DOHH2 (cell line): ENCODE results near the gene FBXO27.

ENCODE experiments used
- H3F3A ChIP-seq: fragments of 200-600 bp; sonication (generic), shearing (Covaris generic); 2 replicates; pipeline ENCODE4 v1.6.0; 2016; ENCODE audit warnings: antibody characterized with exemption, mild to moderate bottlenecking; ENCODE audit not compliant: control insufficient read depth, insufficient read depth
- H3K27ac ChIP-seq: fragments of 200-600 bp; sonication (generic); 2 replicates; pipeline ENCODE4 v1.5.1; 2014; ENCODE audit warnings: low read depth, mild to moderate bottlenecking, low read length, moderate library complexity
- H3K27me3 ChIP-seq: fragments of 200-600 bp; sonication (generic); 2 replicates; pipeline ENCODE4 v1.6.1; 2014; ENCODE audit warnings: mild to moderate bottlenecking, low read length, mixed read lengths; ENCODE audit not compliant: control insufficient read depth
- H3K36me3 ChIP-seq: fragments of 200-600 bp; sonication (generic); 2 replicates; pipeline ENCODE4 v1.6.1; 2014; ENCODE audit warnings: mild to moderate bottlenecking, low read length, moderate library complexity, mixed read lengths; ENCODE audit not compliant: control insufficient read depth
- H3K4me1 ChIP-seq: fragments of 200-600 bp; sonication (generic); 2 replicates; pipeline ENCODE4 v1.6.1; 2014; ENCODE audit warnings: mild to moderate bottlenecking, low read length, mixed read lengths; ENCODE audit not compliant: control insufficient read depth
- H3K4me2 ChIP-seq: fragments of 200-600 bp; sonication (generic); 2 replicates; pipeline ENCODE4 v1.6.0; 2014; ENCODE audit warnings: mild to moderate bottlenecking, low read length, moderate library complexity
- H3K4me3 ChIP-seq: fragments of 200-600 bp; sonication (generic); 2 replicates; pipeline ENCODE4 v1.5.1; 2014; ENCODE audit warnings: mild to moderate bottlenecking, low read length, mixed read lengths
- H3K79me2 ChIP-seq: fragments of 200-600 bp; sonication (generic); 2 replicates; pipeline ENCODE4 v1.6.1; 2014; ENCODE audit warnings: mild to moderate bottlenecking, low read length, mixed read lengths; ENCODE audit not compliant: control insufficient read depth
- H3K9me2 ChIP-seq: fragments of 200-600 bp; sonication (generic); replicated peaks from 2 replicates; pipeline ENCODE4 v1.6.1; 2014; ENCODE audit warnings: mild to moderate bottlenecking, low read length, mixed read lengths; ENCODE audit not compliant: control insufficient read depth
- H3K9me3 ChIP-seq: fragments of 200-600 bp; sonication (generic); 2 replicates; pipeline ENCODE4 v1.6.1; 2014; ENCODE audit warnings: antibody characterized with exemption, low read length, mixed read lengths; ENCODE audit not compliant: control insufficient read depth, insufficient read depth
- H4K20me1 ChIP-seq: fragments of 200-600 bp; sonication (generic); 2 replicates; pipeline ENCODE4 v1.6.0; 2014; ENCODE audit warnings: low read depth, mild to moderate bottlenecking, antibody characterized with exemption, low read length, moderate library complexity; ENCODE audit not compliant: control insufficient read depth, insufficient read depth
- EZH2phosphoT487 ChIP-seq: fragments of 200-600 bp; sonication (generic); IDR thresholded peaks from 2 replicates; pipeline ENCODE4 v1.6.1; 2017; ENCODE audit warnings: borderline replicate concordance, mild to moderate bottlenecking, antibody characterized with exemption, low read length, moderate library complexity, mixed read lengths
- TF ChIP-seq, protein P1 (sequence below): fragments of 200-600 bp; sonication (generic); IDR thresholded peaks from one replicate; pipeline ENCODE4 v1.5.1; 2014; ENCODE audit warnings: antibody characterized with exemption, mild to moderate bottlenecking, low read depth, low read length; ENCODE audit not compliant: poor library complexity, severe bottlenecking

FBXO27 gene

DNA sequence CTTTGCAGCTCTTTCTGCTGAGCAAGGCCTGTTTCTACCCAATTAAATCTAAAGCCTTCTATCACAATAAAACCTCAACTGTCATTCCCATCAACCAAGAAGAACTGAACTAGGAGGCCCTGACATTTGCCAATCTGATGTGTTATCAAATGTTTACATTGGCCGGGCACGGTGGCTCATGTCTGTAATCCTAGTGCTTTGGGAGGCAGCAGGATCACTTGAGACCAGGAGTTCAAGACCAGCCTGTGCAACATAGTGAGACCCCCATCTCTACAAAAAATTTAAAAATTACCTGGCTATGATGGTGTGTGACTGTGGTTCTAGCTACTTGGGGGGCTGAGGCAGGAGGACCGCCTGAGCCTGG lies 54.0 kb downstream of the FBXO27 start:
- no peaks in the 10 kb centered on the region for H3K9me2 ChIP-seq
- peaks cover 9% of the 10 kb centered on the region; the same call in 1 of the 2 replicates for H3K9me3 ChIP-seq
- no peaks in the 10 kb centered on the region for H3K36me3 ChIP-seq
- no peaks in the 10 kb centered on the region for H3K4me1 ChIP-seq
- TF ChIP-seq, protein P1, sequence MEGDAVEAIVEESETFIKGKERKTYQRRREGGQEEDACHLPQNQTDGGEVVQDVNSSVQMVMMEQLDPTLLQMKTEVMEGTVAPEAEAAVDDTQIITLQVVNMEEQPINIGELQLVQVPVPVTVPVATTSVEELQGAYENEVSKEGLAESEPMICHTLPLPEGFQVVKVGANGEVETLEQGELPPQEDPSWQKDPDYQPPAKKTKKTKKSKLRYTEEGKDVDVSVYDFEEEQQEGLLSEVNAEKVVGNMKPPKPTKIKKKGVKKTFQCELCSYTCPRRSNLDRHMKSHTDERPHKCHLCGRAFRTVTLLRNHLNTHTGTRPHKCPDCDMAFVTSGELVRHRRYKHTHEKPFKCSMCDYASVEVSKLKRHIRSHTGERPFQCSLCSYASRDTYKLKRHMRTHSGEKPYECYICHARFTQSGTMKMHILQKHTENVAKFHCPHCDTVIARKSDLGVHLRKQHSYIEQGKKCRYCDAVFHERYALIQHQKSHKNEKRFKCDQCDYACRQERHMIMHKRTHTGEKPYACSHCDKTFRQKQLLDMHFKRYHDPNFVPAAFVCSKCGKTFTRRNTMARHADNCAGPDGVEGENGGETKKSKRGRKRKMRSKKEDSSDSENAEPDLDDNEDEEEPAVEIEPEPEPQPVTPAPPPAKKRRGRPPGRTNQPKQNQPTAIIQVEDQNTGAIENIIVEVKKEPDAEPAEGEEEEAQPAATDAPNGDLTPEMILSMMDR: no peak
- H3K4me2 ChIP-seq: no peak overlapping the region
- no peak overlapping the region for H3K4me3 ChIP-seq
- no peaks in the 10 kb centered on the region for H3F3A ChIP-seq
- H3K79me2 ChIP-seq: no peaks in the 10 kb centered on the region
- H4K20me1 ChIP-seq: no peaks in the 10 kb centered on the region
- H3K27me3 ChIP-seq: no peaks in the 10 kb centered on the region; the same call in 1 of the 2 replicates
- H3K27ac ChIP-seq: no peak overlapping the region

DNA sequence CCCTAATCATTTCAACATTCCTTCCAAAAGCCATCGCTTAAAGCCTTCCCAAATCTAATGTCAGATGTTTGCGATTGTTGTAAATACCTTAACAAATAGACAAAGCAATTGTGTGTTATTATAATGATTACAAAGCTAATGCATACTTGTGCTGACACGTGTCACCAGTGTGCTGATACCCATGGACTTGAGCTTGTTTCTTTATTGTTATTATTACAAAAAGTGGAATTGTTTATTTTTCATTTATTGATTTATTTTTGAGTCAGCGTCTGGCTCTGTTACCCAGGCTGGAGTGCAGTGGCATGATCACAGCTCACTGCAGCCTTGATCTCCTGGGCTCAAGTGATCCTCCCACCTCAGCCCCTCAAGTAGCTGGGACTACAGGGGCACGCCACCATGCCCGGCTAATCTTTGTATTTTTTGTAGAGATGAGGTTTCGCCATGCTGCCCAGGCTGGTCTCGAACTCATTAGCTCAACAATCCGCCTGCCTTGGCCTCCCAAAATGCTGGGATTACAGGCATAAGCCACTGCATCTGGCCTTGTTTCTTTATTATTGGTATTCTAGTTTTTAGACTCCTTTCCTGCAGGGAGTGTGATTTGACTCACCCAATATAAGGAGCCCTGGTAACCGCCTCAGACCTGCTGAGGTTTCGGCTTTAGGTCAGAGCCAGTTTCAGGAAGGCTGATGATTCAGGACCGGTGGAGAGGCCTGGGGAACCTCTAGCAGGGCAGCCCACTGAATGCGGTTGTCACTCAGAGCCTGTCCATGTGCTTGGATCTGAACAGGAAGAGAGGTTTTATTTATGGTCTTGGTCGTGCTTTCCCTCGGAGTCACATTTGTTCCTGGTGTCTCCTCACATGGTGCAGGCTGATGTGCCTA lies 54.7 kb downstream of the FBXO27 start:
- H3K9me3 ChIP-seq: peaks cover 9% of the 10 kb centered on the region; the same call in 1 of the 2 replicates
- no peaks in the 10 kb centered on the region for H3K79me2 ChIP-seq
- H4K20me1 ChIP-seq: no peaks in the 10 kb centered on the region
- H3K9me2 ChIP-seq: no peaks in the 10 kb centered on the region
- TF ChIP-seq EZH2phosphoT487: no peak
- TF ChIP-seq, protein P1: no peak
- no peaks in the 10 kb centered on the region for H3F3A ChIP-seq
- no peaks in the 10 kb centered on the region for H3K36me3 ChIP-seq
- H3K27ac ChIP-seq: no peak overlapping the region
- H3K27me3 ChIP-seq: no peaks in the 10 kb centered on the region; the same call in 1 of the 2 replicates
- H3K4me1 ChIP-seq: no peaks in the 10 kb centered on the region
- H3K4me3 ChIP-seq: no peak overlapping the region
- no peak overlapping the region for H3K4me2 ChIP-seq

DNA sequence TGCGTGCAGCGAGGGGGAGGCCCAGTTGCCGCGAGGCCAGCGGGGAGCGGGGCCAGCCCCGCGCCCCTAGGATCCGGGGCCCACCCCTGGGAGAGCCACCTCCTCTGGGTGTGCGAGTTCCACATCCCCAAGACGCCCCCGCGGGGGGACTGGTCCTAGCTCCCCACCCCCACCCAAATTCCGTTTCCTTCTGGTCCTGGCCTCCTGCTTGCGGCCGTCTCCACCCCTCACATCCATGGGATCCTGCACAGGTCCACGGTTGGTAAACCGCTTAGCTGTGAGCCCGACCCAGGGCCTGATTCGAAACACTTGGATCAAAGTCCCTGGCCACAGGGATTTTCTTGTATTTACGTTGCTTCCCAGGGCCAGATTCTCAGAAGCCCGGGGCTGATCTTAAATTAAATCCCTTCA lies 56.5 kb downstream of the FBXO27 start:
- no peaks in the 10 kb centered on the region for H3K9me2 ChIP-seq
- no peak overlapping the region for H3K4me2 ChIP-seq
- H3K4me3 ChIP-seq: no peak overlapping the region
- no peaks in the 10 kb centered on the region for H4K20me1 ChIP-seq
- no peaks in the 10 kb centered on the region for H3K79me2 ChIP-seq
- no peak overlapping the region for H3K27ac ChIP-seq
- H3K36me3 ChIP-seq: no peaks in the 10 kb centered on the region
- TF ChIP-seq EZH2phosphoT487: no peak
- TF ChIP-seq, protein P1: no peak
- H3K9me3 ChIP-seq: peaks cover 6% of the 10 kb centered on the region; the same call in 1 of the 2 replicates
- no peaks in the 10 kb centered on the region for H3K4me1 ChIP-seq
- no peaks in the 10 kb centered on the region; the same call in 1 of the 2 replicates for H3K27me3 ChIP-seq
- no peaks in the 10 kb centered on the region for H3F3A ChIP-seq
